Keratinocyte (primary cell): ENCODE measurements around the gene ERBB4. TPM values are rescaled to one million over a fixed set of nuclear protein-coding genes. Genes with fewer than 3 reads are reported as not detected.

Experiments used
- DNase-seq: peaks from one replicate; pipeline ENCODE4 v3.0.0-alpha.2; 2011; ENCODE audit warnings: low read depth, missing footprints, low spot score
- FAIRE-seq: peaks from 2 replicates; lab custom pipeline; 2011; peaks lifted over from hg19 to GRCh38; lab: Jason Lieb, UNC
- H2AFZ ChIP-seq: 2 replicates; pipeline ENCODE4 v1.6.0; 2012; ENCODE audit warnings: low read length, control low read depth, inconsistent platforms; ENCODE audit not compliant: control insufficient read depth
- H3K27ac ChIP-seq: 2 replicates; pipeline ENCODE4 v1.5.1; 2011; ENCODE audit warnings: low read length; ENCODE audit not compliant: control insufficient read depth, insufficient read depth
- H3K27me3 ChIP-seq: 3 replicates; pipeline ENCODE4 v1.6.0; 2011; ENCODE audit warnings: low read length; ENCODE audit not compliant: control insufficient read depth, insufficient read depth; ENCODE audit errors: extremely low read depth
- H3K36me3 ChIP-seq, 2 experiments: 2 replicates in 1 of 2; 3 replicates in 1 of 2; pipeline ENCODE4 v1.5.1; 2011; ENCODE audit warnings: low read length in 2 of 2, mild to moderate bottlenecking in 1 of 2; ENCODE audit not compliant: control insufficient read depth in 2 of 2, insufficient read depth in 2 of 2; ENCODE audit errors: extremely low read depth in 1 of 2
- H3K4me1 ChIP-seq: 3 replicates; pipeline ENCODE4 v1.5.1; 2011; ENCODE audit warnings: low read length; ENCODE audit not compliant: control insufficient read depth, insufficient read depth; ENCODE audit errors: extremely low read depth
- H3K4me2 ChIP-seq: 3 replicates; pipeline ENCODE4 v1.6.0; 2011; ENCODE audit warnings: low read depth, low read length; ENCODE audit not compliant: control insufficient read depth, insufficient read depth; ENCODE audit errors: extremely low read depth
- H3K4me3 ChIP-seq, 3 experiments: fragments of 200-600 bp in 1 of 3; sonication (generic) in 1 of 3; 2 replicates in 2 of 3; 3 replicates in 1 of 3; pipeline ENCODE4 v1.5.1; 2011 to 2016; ENCODE audit warnings: low read length in 3 of 3, mild to moderate bottlenecking in 3 of 3, control low read depth in 2 of 3, inconsistent platforms in 1 of 3, low read depth in 1 of 3, mixed read lengths in 1 of 3, mixed run types in 1 of 3, moderate library complexity in 1 of 3; ENCODE audit not compliant: control insufficient read depth in 2 of 3, insufficient read depth in 2 of 3; ENCODE audit errors: extremely low read depth in 1 of 3
- H3K79me2 ChIP-seq: 2 replicates; pipeline ENCODE4 v1.6.0; 2012; ENCODE audit warnings: low read length; ENCODE audit not compliant: control insufficient read depth, insufficient read depth
- H3K9ac ChIP-seq: 3 replicates; pipeline ENCODE4 v1.6.0; 2011; ENCODE audit warnings: low read length; ENCODE audit not compliant: control insufficient read depth, insufficient read depth; ENCODE audit errors: extremely low read depth
- H3K9me1 ChIP-seq: 3 replicates; pipeline ENCODE4 v1.6.0; 2011; ENCODE audit warnings: low read length; ENCODE audit not compliant: control insufficient read depth, insufficient read depth; ENCODE audit errors: extremely low read depth
- H3K9me3 ChIP-seq: 2 replicates; pipeline ENCODE4 v1.5.1; 2012; ENCODE audit warnings: low read depth, low read length; ENCODE audit not compliant: control insufficient read depth
- H4K20me1 ChIP-seq: 3 replicates; pipeline ENCODE4 v1.6.0; 2011; ENCODE audit warnings: low read length; ENCODE audit not compliant: control insufficient read depth, insufficient read depth; ENCODE audit errors: extremely low read depth
- EZH2 ChIP-seq: IDR thresholded peaks from one replicate; pipeline ENCODE4 v1.6.1; 2012; ENCODE audit warnings: inconsistent platforms, mild to moderate bottlenecking, low read length, moderate library complexity
- dilution Hi-C: fragments of 300-500 bp; cut with MboI; formaldehyde crosslinking; loops from one replicate; pipeline ENCODE4 v1.7.0; 2020; ENCODE audit warnings: low sequenced_read_pairs; ENCODE audit not compliant: extremely low pct_ligation_motif_present
- polyA plus RNA-seq, 5 experiments: library from polyadenylated mRNA; depleted of rRNA in 3 of 5; stranded (reverse) in 3 of 5; stranded (forward) in 1 of 5; unstranded in 1 of 5; fragments of >200 nt; gene quantifications; 1 replicate in 1 of 5; 2 replicates in 3 of 5; 3 replicates in 1 of 5; pipeline versions ENCODE4 v1.2.1 to v1.2.3, GENCODE V29; 2011 to 2012; ENCODE audit warnings: missing spikeins in 2 of 5, low read depth in 1 of 5, low replicate concordance in 1 of 5
- TF ChIP-seq, protein P1 (sequence below), 3 experiments: IDR thresholded peaks in 1 of 3; conservative IDR thresholded peaks in 1 of 3; optimal IDR thresholded peaks in 1 of 3; 2 replicates in 2 of 3; 3 replicates in 1 of 3; pipeline versions ENCODE3 to v1.5.1; 2011; ENCODE audit warnings: low read length in 3 of 3, mild to moderate bottlenecking in 3 of 3, moderate library complexity in 2 of 3, control low read depth in 1 of 3, inconsistent platforms in 1 of 3; ENCODE audit not compliant: insufficient read depth in 2 of 3; ENCODE audit errors: extremely low read depth in 1 of 3

The ERBB4 gene
- polyA plus RNA-seq, 1 donor (not counting 4 experiments of a cell fraction or from before 2014, with no cell fraction given) = 0.01 TPM

DNA sequence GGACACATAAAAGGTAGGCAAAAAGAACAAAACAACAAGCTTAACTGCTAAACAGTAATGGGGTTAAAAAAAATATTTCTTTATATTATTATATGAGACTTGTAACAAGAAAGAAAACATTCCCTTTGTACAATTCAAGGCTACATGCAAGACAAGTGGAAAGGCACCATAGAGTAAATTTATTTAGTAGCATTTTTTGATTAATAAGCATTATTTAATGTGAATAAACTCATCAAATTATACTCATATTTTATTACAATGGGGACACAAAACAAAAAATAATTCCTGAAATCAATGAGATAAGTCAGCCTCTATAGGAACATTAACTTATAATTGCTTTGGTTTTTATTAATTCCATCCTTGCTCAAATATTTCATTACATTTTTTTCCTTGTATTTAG is 809.2 kb downstream of the ERBB4 start:
- no peaks in the 10 kb centered on the region for H3K36me3 ChIP-seq

DNA sequence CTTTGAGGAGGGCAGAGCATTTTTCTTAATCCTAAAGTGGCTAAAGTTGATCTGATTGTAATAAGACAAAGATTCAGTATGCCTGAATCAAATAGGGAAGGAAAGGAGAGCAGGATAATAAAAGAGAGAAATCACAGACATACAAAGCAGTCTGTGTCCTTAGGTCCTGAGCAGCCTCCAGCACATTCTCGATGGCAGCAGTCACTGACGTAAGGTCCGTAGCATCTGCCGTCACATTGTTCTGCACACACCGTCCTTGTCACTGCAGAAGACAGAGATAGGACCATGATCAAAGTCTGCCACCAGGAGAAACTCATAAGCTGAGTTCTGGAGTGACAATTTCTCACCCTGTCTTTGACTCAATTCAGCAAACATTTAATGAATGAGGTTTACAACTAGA is 813.7 kb downstream of the ERBB4 start:
- FAIRE-seq = no peak
- H2AFZ ChIP-seq = no peak overlapping the region
- no peaks in the 10 kb centered on the region for H3K9me3 ChIP-seq
- dilution Hi-C loops = no loop called here
- no peaks in the 10 kb centered on the region for H3K36me3 ChIP-seq
- no peaks in the 10 kb centered on the region for H3K4me1 ChIP-seq
- H3K9ac ChIP-seq = no peak overlapping the region
- no peak for TF ChIP-seq EZH2
- TF ChIP-seq, protein P1, sequence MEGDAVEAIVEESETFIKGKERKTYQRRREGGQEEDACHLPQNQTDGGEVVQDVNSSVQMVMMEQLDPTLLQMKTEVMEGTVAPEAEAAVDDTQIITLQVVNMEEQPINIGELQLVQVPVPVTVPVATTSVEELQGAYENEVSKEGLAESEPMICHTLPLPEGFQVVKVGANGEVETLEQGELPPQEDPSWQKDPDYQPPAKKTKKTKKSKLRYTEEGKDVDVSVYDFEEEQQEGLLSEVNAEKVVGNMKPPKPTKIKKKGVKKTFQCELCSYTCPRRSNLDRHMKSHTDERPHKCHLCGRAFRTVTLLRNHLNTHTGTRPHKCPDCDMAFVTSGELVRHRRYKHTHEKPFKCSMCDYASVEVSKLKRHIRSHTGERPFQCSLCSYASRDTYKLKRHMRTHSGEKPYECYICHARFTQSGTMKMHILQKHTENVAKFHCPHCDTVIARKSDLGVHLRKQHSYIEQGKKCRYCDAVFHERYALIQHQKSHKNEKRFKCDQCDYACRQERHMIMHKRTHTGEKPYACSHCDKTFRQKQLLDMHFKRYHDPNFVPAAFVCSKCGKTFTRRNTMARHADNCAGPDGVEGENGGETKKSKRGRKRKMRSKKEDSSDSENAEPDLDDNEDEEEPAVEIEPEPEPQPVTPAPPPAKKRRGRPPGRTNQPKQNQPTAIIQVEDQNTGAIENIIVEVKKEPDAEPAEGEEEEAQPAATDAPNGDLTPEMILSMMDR (optimal IDR thresholded peaks at IDR 0.05 in 1 of 3, IDR thresholded peaks at IDR 0.05 in 1 of 3, conservative IDR thresholded peaks at IDR 0.05 in 1 of 3; ENCODE audit: extremely low read depth in 1 of 3, insufficient read depth in 2 of 3, low read length in 3 of 3) = no peak
- H4K20me1 ChIP-seq = no peaks in the 10 kb centered on the region
- no peak for DNase-seq
- H3K79me2 ChIP-seq = no peaks in the 10 kb centered on the region
- H3K4me2 ChIP-seq = no peak overlapping the region
- H3K9me1 ChIP-seq = no peaks in the 10 kb centered on the region
- no peaks in the 10 kb centered on the region for H3K27me3 ChIP-seq
- H3K4me3 ChIP-seq = no peak overlapping the region
- H3K27ac ChIP-seq = no peak overlapping the region

More for the DNA sequence above, 809.2 kb downstream of the ERBB4 start:
- no peak overlapping the region for H3K27ac ChIP-seq
- TF ChIP-seq, protein P1 (optimal IDR thresholded peaks at IDR 0.05 in 1 of 3, IDR thresholded peaks at IDR 0.05 in 1 of 3, conservative IDR thresholded peaks at IDR 0.05 in 1 of 3; ENCODE audit: extremely low read depth in 1 of 3, insufficient read depth in 2 of 3, low read length in 3 of 3) = no peak
- TF ChIP-seq EZH2 = no peak
- no peak overlapping the region for H3K9ac ChIP-seq
- no peaks in the 10 kb centered on the region for H3K4me1 ChIP-seq
- H3K4me2 ChIP-seq = no peak overlapping the region
- FAIRE-seq (no peak), DNase-seq (no peak)
- H3K9me1 ChIP-seq = no peaks in the 10 kb centered on the region
- no peaks in the 10 kb centered on the region for H3K9me3 ChIP-seq
- H4K20me1 ChIP-seq = no peaks in the 10 kb centered on the region
- dilution Hi-C loops = no loop called here
- H3K27me3 ChIP-seq = no peaks in the 10 kb centered on the region
- no peak overlapping the region for H3K4me3 ChIP-seq
- no peaks in the 10 kb centered on the region for H3K79me2 ChIP-seq
- no peak overlapping the region for H2AFZ ChIP-seq
